Endothelial cell of umbilical vein (primary cell): Measurements from ENCODE around the gene KRTAP29-1. TPM values are rescaled to one million over a fixed set of nuclear protein-coding genes. Genes with fewer than 3 reads are reported as not detected.

Source experiments
- BruUV-seq: library from RNA; stranded (reverse); fragments of 400-500 nt; replicated peaks from 2 replicates; lab custom pipeline; 2021; lab: Mats Ljungman, UMichigan
- CTCF ChIA-PET: fragments of 300-600, 350-600 bp; sonication (Branson Sonifier 250); formaldehyde crosslinking; loops from one replicate; lab custom pipeline; 2021; ENCODE audit warnings: antibody characterized with exemption, inconsistent platforms; lab: Charles Lee
- POLR2A ChIA-PET: fragments of 300-600, 350-600 bp; sonication (Branson Sonifier 250); formaldehyde crosslinking; loops from one replicate; lab custom pipeline; 2021; ENCODE audit warnings: antibody characterized with exemption, inconsistent platforms; lab: Charles Lee
- DNase-seq: peaks from one replicate; pipeline ENCODE4 v3.0.0-alpha.2; 2011; ENCODE audit warnings: low read depth, low spot score
- FAIRE-seq: peaks from 2 replicates; lab custom pipeline; 2011; peaks lifted over from hg19 to GRCh38; lab: Jason Lieb, UNC
- H2AFZ ChIP-seq: 2 replicates; pipeline ENCODE4 v1.6.0; 2012; ENCODE audit warnings: low read depth, low read length, control low read depth, inconsistent platforms
- H3K27ac ChIP-seq: 2 replicates; pipeline ENCODE4 v1.5.1; 2011; ENCODE audit warnings: low read depth, mild to moderate bottlenecking, control low read depth, low read length, moderate library complexity; ENCODE audit not compliant: insufficient read depth
- H3K27me3 ChIP-seq, 2 experiments: 2 replicates each; pipeline versions ENCODE4 v1.6.0 to v1.6.1; 2011; ENCODE audit warnings: low read length in 2 of 2, mixed read lengths in 1 of 2; ENCODE audit not compliant: control insufficient read depth in 2 of 2, insufficient read depth in 2 of 2
- H3K36me3 ChIP-seq, 2 experiments: 2 replicates in 1 of 2; 3 replicates in 1 of 2; pipeline ENCODE4 v1.5.1; 2011; ENCODE audit warnings: low read length in 2 of 2, mild to moderate bottlenecking in 1 of 2, moderate library complexity in 1 of 2; ENCODE audit not compliant: control insufficient read depth in 2 of 2, insufficient read depth in 2 of 2; ENCODE audit errors: extremely low read depth in 1 of 2
- H3K4me1 ChIP-seq: 3 replicates; pipeline ENCODE4 v1.5.1; 2011; ENCODE audit warnings: mild to moderate bottlenecking, low read length; ENCODE audit not compliant: control insufficient read depth, insufficient read depth; ENCODE audit errors: extremely low read depth
- H3K4me2 ChIP-seq: 2 replicates; pipeline ENCODE4 v1.6.1; 2011; ENCODE audit warnings: low read length, control low read depth, mixed read lengths; ENCODE audit not compliant: insufficient read depth
- H3K4me3 ChIP-seq, 3 experiments: fragments of 200-600 bp in 1 of 3; sonication (generic), shearing (Covaris generic) in 1 of 3; replicated peaks in 1 of 3; 2 replicates each; pipeline ENCODE4 v1.5.1; 2011 to 2016; ENCODE audit warnings: control low read depth in 3 of 3, low read length in 3 of 3, mild to moderate bottlenecking in 2 of 3, inconsistent platforms in 1 of 3, low read depth in 1 of 3, moderate library complexity in 1 of 3; ENCODE audit not compliant: insufficient read depth in 1 of 3
- H3K79me2 ChIP-seq: 2 replicates; pipeline ENCODE4 v1.6.0; 2012; ENCODE audit warnings: low read length, inconsistent platforms; ENCODE audit not compliant: control insufficient read depth, insufficient read depth
- H3K9ac ChIP-seq: replicated peaks from 2 replicates; pipeline ENCODE3; 2011; ENCODE audit warnings: low read length, control low read depth; ENCODE audit not compliant: insufficient read depth; ENCODE audit errors: extremely low read depth
- H3K9me1 ChIP-seq: replicated peaks from 3 replicates; pipeline ENCODE4 v1.6.0; 2011; ENCODE audit warnings: mild to moderate bottlenecking, low read length; ENCODE audit not compliant: control insufficient read depth, insufficient read depth; ENCODE audit errors: extremely low read depth
- H3K9me3 ChIP-seq: replicated peaks from 2 replicates; pipeline ENCODE4 v1.5.1; 2012; ENCODE audit warnings: low read length, inconsistent platforms; ENCODE audit not compliant: control insufficient read depth, insufficient read depth
- H4K20me1 ChIP-seq: replicated peaks from 2 replicates; pipeline ENCODE3; 2011; ENCODE audit warnings: mild to moderate bottlenecking, low read length; ENCODE audit not compliant: control insufficient read depth, insufficient read depth; ENCODE audit errors: extremely low read depth
- FOS ChIP-seq: IDR thresholded peaks from 2 replicates; pipeline ENCODE4 v1.6.1; 2011; ENCODE audit warnings: mild to moderate bottlenecking, low read length, moderate library complexity, borderline replicate concordance; ENCODE audit not compliant: insufficient read depth
- GATA2 ChIP-seq: IDR thresholded peaks from 2 replicates; pipeline ENCODE4 v1.7.0; 2011; ENCODE audit warnings: low read depth, mild to moderate bottlenecking, moderate library complexity, mixed read lengths, low read length; ENCODE audit not compliant: insufficient read length, insufficient read depth
- JUN ChIP-seq: IDR thresholded peaks from 2 replicates; pipeline ENCODE4 v1.6.1; 2011; ENCODE audit warnings: borderline replicate concordance, low read depth; ENCODE audit not compliant: insufficient read length, insufficient read depth
- POLR2A ChIP-seq: IDR thresholded peaks from 2 replicates; pipeline ENCODE4 v1.6.1; 2012; ENCODE audit warnings: low read depth, mild to moderate bottlenecking, control low read depth, low read length
- POLR2AphosphoS5 ChIP-seq: IDR thresholded peaks from 2 replicates; pipeline ENCODE4 v1.6.1; 2012; ENCODE audit warnings: low read depth, mild to moderate bottlenecking, control low read depth, low read length, moderate library complexity; ENCODE audit not compliant: insufficient read depth
- dilution Hi-C: fragments of 300-500 bp; cut with MboI; formaldehyde crosslinking; loops from one replicate; pipeline ENCODE4 v1.15.0; 2019; ENCODE audit warnings: low sequenced_read_pairs; ENCODE audit not compliant: extremely low pct_ligation_motif_present
- intact Hi-C: fragments of 100-400 bp; cut with micrococcal nuclease; formaldehyde crosslinking; loops from one replicate; pipeline ENCODE4 v1.10.0; 2022
- polyA plus RNA-seq, 4 experiments: library from polyadenylated mRNA; depleted of rRNA in 3 of 4; stranded (reverse) in 3 of 4; unstranded in 1 of 4; fragments of >200 nt; gene quantifications; 2 replicates each; pipeline versions ENCODE4 v1.2.1 to v1.2.3, GENCODE V29; 2011 to 2012; ENCODE audit warnings: missing spikeins in 1 of 4
- total RNA-seq: library from RNA; stranded (reverse); gene quantifications from 2 replicates; pipeline ENCODE4 v1.2.3, GENCODE V29; 2021
- TF ChIP-seq, protein P1 (sequence below): IDR thresholded peaks from 2 replicates; pipeline ENCODE4 v1.6.1; 2011; ENCODE audit not compliant: insufficient read depth, insufficient read length
- TF ChIP-seq, protein P2 (sequence below), 2 donors: IDR thresholded peaks; 1 replicate in 1 of 2; 2 replicates in 1 of 2; pipeline ENCODE4 v1.5.1; 2011; ENCODE audit warnings: low read length in 2 of 2, mild to moderate bottlenecking in 2 of 2, moderate library complexity in 2 of 2, control low read depth in 1 of 2, inconsistent platforms in 1 of 2, low read depth in 1 of 2; ENCODE audit not compliant: insufficient read depth in 1 of 2; ENCODE audit errors: extremely low read depth in 1 of 2

The KRTAP29-1 gene
- total and polyA plus RNA-seq, 2 donors (not counting 3 experiments of a cell fraction or from before 2014, with no cell fraction given): not detected

DNA sequence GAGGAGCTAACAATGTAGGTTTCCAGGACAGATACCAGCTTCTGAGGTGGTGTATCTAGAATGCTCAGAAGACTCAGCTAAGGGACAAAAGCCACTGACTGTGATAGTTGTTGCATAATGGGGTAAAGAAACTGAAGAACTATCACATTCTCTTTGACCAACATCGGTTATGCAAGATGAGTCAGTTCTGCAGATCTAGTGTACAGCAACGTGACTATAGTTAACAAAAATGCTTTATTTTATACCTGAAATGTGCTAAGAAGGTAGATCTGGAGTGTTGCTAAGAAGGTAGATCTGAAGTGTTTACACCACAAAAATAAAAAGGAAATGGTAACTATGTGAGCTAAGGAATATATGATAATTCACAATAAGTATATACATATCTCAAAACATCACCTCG is 34.9 kb downstream of the KRTAP29-1 start:
- intact Hi-C loops: no loop called here
- H3K9me1 ChIP-seq: no peaks in the 10 kb centered on the region

More for the DNA sequence above, 34.9 kb downstream of the KRTAP29-1 start:
- Histone ChIP-seq H3K4me3 (no peak overlapping the region), H2AFZ (no peak overlapping the region), H3K27me3 (no peaks in the 10 kb centered on the region), H4K20me1 (no peaks in the 10 kb centered on the region), H3K27ac (no peak overlapping the region), H3K4me1 (no peaks in the 10 kb centered on the region), H3K79me2 (no peaks in the 10 kb centered on the region), H3K9me3 (no peaks in the 10 kb centered on the region), H3K36me3 (no peaks in the 10 kb centered on the region), H3K4me2 (no peak overlapping the region), H3K9ac (no peak overlapping the region)
- ChIA-PET POLR2A (no interaction called here), CTCF (no interaction called here)
- BruUV-seq: no TSS peak
- FAIRE-seq (no peak), DNase-seq (no peak)
- dilution Hi-C loops: no loop called here
- TF ChIP-seq GATA2: no peak
- TF ChIP-seq, protein P1, sequence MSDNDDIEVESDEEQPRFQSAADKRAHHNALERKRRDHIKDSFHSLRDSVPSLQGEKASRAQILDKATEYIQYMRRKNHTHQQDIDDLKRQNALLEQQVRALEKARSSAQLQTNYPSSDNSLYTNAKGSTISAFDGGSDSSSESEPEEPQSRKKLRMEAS: no peak
- no peak for TF ChIP-seq FOS
- no peak for TF ChIP-seq POLR2AphosphoS5
- no peak for TF ChIP-seq JUN
- TF ChIP-seq, protein P2, sequence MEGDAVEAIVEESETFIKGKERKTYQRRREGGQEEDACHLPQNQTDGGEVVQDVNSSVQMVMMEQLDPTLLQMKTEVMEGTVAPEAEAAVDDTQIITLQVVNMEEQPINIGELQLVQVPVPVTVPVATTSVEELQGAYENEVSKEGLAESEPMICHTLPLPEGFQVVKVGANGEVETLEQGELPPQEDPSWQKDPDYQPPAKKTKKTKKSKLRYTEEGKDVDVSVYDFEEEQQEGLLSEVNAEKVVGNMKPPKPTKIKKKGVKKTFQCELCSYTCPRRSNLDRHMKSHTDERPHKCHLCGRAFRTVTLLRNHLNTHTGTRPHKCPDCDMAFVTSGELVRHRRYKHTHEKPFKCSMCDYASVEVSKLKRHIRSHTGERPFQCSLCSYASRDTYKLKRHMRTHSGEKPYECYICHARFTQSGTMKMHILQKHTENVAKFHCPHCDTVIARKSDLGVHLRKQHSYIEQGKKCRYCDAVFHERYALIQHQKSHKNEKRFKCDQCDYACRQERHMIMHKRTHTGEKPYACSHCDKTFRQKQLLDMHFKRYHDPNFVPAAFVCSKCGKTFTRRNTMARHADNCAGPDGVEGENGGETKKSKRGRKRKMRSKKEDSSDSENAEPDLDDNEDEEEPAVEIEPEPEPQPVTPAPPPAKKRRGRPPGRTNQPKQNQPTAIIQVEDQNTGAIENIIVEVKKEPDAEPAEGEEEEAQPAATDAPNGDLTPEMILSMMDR (IDR thresholded peaks at IDR 0.05; ENCODE audit: extremely low read depth in 1 of 2, insufficient read depth in 1 of 2, low read depth in 1 of 2, low read length in 2 of 2): no peak
- no peak for TF ChIP-seq POLR2A
